Upper lobe of left lung (tissue), 4 donors: ENCODE data around the gene ARHGDIG.

Experiments used
- EP300 ChIP-seq, 4 donors: sonication (generic); formaldehyde crosslinking; IDR thresholded peaks; one replicate each; pipeline ENCODE4 v1.5.1; 2017; ENCODE audit warnings: antibody characterized with exemption in 4 of 4, control low read depth in 2 of 4
- POLR2A ChIP-seq, 4 donors: fragments of 450-650 bp; IDR thresholded peaks; one replicate each; pipeline ENCODE4 v1.5.1; 2016 to 2017; ENCODE audit warnings: antibody characterized with exemption in 4 of 4, mild to moderate bottlenecking in 2 of 4
- TF ChIP-seq, protein P1 (sequence below), 6 experiments: fragments of 450-650 bp in 4 of 6; fragments of 200-600 bp in 2 of 6; sonication (generic) in 2 of 6; IDR thresholded peaks; one replicate each; pipeline ENCODE4 v1.5.1; 2016 to 2019; ENCODE audit warnings: antibody characterized with exemption in 6 of 6

- TF ChIP-seq, protein P1, sequence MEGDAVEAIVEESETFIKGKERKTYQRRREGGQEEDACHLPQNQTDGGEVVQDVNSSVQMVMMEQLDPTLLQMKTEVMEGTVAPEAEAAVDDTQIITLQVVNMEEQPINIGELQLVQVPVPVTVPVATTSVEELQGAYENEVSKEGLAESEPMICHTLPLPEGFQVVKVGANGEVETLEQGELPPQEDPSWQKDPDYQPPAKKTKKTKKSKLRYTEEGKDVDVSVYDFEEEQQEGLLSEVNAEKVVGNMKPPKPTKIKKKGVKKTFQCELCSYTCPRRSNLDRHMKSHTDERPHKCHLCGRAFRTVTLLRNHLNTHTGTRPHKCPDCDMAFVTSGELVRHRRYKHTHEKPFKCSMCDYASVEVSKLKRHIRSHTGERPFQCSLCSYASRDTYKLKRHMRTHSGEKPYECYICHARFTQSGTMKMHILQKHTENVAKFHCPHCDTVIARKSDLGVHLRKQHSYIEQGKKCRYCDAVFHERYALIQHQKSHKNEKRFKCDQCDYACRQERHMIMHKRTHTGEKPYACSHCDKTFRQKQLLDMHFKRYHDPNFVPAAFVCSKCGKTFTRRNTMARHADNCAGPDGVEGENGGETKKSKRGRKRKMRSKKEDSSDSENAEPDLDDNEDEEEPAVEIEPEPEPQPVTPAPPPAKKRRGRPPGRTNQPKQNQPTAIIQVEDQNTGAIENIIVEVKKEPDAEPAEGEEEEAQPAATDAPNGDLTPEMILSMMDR (IDR thresholded peaks at IDR 0.05), result no peak
- TF ChIP-seq EP300 (IDR thresholded peaks at IDR 0.05), result no peak
- TF ChIP-seq POLR2A (IDR thresholded peaks at IDR 0.05), result peak in 1 of 4 donors; percentile 8
These were observed 3.8 kb upstream of the ARHGDIG start for GRCh38 chr16:276426-277077.
